Transverse colon (tissue), 4 donors: ENCODE results near the gene MYLK. TPM values are rescaled to one million over a fixed set of nuclear protein-coding genes. Genes with fewer than 3 reads are reported as not detected.

Source experiments
- DNase-seq: peaks from one replicate; pipeline ENCODE4 v3.0.0-alpha.2; 2019
- H3K27ac ChIP-seq, 4 donors: fragments of 200-600 bp; sonication (generic); 2 replicates each; pipeline ENCODE4 v1.5.1; 2016 to 2018; ENCODE audit warnings: inconsistent platforms in 4 of 4
- H3K27me3 ChIP-seq: fragments of 200-600 bp; sonication (generic); 2 replicates; pipeline ENCODE4 v1.5.1; 2017; ENCODE audit warnings: inconsistent platforms
- H3K36me3 ChIP-seq, 4 donors: fragments of 200-600 bp; sonication (generic); 2 replicates each; pipeline ENCODE4 v1.5.1; 2017 to 2019; ENCODE audit warnings: inconsistent platforms in 4 of 4
- H3K4me1 ChIP-seq, 4 donors: fragments of 200-600 bp; sonication (generic); 2 replicates each; pipeline ENCODE4 v1.5.1; 2017 to 2020; ENCODE audit warnings: inconsistent platforms in 4 of 4
- H3K4me3 ChIP-seq, 4 donors: fragments of 200-600 bp; sonication (generic); 1 replicate in 1 of 4; 2 replicates in 3 of 4; pipeline versions ENCODE4 v1.5.1 to v1.6.1; 2017 to 2019; ENCODE audit warnings: inconsistent platforms in 4 of 4
- H3K9me3 ChIP-seq, 2 donors: fragments of 200-600 bp; sonication (generic); 2 replicates each; pipeline ENCODE4 v1.5.1; 2017 to 2019; ENCODE audit warnings: inconsistent platforms in 2 of 2
- CTCF ChIP-seq, 5 experiments: fragments of 200-600 bp in 3 of 5; fragments of 450-650 bp in 2 of 5; sonication (generic) in 3 of 5; IDR thresholded peaks; 1 replicate in 2 of 5; 2 replicates in 3 of 5; pipeline ENCODE4 v1.5.1; 2016 to 2017; ENCODE audit warnings: antibody characterized with exemption in 5 of 5, inconsistent platforms in 3 of 5, mild to moderate bottlenecking in 2 of 5, moderate library complexity in 1 of 5
- EP300 ChIP-seq: sonication (generic); formaldehyde crosslinking; IDR thresholded peaks from one replicate; pipeline ENCODE4 v1.6.1; 2017; ENCODE audit warnings: antibody characterized with exemption, low read depth
- POLR2A ChIP-seq: fragments of 450-650 bp; IDR thresholded peaks from one replicate; pipeline ENCODE4 v1.6.1; 2016; ENCODE audit warnings: antibody characterized with exemption, mild to moderate bottlenecking, moderate library complexity
- POLR2AphosphoS5 ChIP-seq, 3 donors: sonication (generic); formaldehyde crosslinking; IDR thresholded peaks; one replicate each; pipeline ENCODE4 v1.6.1; 2016; ENCODE audit warnings: antibody characterized with exemption in 3 of 3
- WGBS, 2 donors: methylation state at CpG; one replicate each; pipeline ENCODE4 v1.1.5; 2018; ENCODE audit warnings: low coverage in 1 of 2; 5-methylcytosine and 5-hydroxymethylcytosine counted together
- in situ Hi-C, 4 donors: fragments of 200-750 bp; cut with MboI; loops; one replicate each; pipeline versions ENCODE4 v1.15.0 to v1.15.1; 2017; ENCODE audit warnings: low sequenced_read_pairs in 3 of 4, low pct_ligation_motif_present in 1 of 4, low pct_unique_long_range_greater_than_20kb in 1 of 4
- intact Hi-C: fragments of 100-400 bp; cut with DNase I; formaldehyde crosslinking; loops from one replicate; pipeline ENCODE4 v1.15.1; 2023; ENCODE audit warnings: low total_unique reads
- total RNA-seq, 4 donors: library from RNA; depleted of rRNA; stranded (reverse); fragments of >200 nt; gene quantifications; one replicate each; pipeline ENCODE4 v1.1.0, GENCODE V29; 2016

MYLK gene
- total RNA-seq, 4 donors from 2014 or later, result 230 to 527 (median 349) TPM

- no peak for DNase-seq
- intact Hi-C loops, result no loop called here
- peak overlapping the region in 1 of 4 donors; percentile 84 for H3K27ac ChIP-seq
- H3K4me1 ChIP-seq, result peaks cover 7 to 52% (median 28%) of the 10 kb centered on the region in 4 donors
- no peaks in the 10 kb centered on the region for H3K9me3 ChIP-seq
- no peak overlapping the region for H3K4me3 ChIP-seq
- in situ Hi-C loops, result no loop called here
- TF ChIP-seq POLR2A (no peak), EP300 (no peak), POLR2AphosphoS5 (IDR thresholded peaks at IDR 0.05) (no peak), CTCF (IDR thresholded peaks at IDR 0.05) (no peak)
- no peaks in the 10 kb centered on the region for H3K36me3 ChIP-seq
- WGBS, 2 donors, result 91 to 100% methylated on average over 2 to 3 of the region's 3 CpGs
- H3K27me3 ChIP-seq, result no peaks in the 10 kb centered on the region
These were observed 98.5 kb downstream of the MYLK start for GRCh38 chr3:123785602-123786001.

- Histone ChIP-seq H3K27ac (peak overlapping the region; percentile 78 to 87 (median 82)), H3K36me3 (no peaks in the 10 kb centered on the region), H3K4me1 (peaks cover 11 to 69% (median 44%) of the 10 kb centered on the region in 4 donors), H3K9me3 (no peaks in the 10 kb centered on the region), H3K27me3 (no peaks in the 10 kb centered on the region), H3K4me3 (no peak overlapping the region)
- intact Hi-C loops, result no loop called here
- 25 to 56% methylated on average over 2 to 4 of the region's 4 CpGs for WGBS, 2 donors
- TF ChIP-seq CTCF (IDR thresholded peaks at IDR 0.05), result no peak
- peak; percentile 43 for TF ChIP-seq POLR2A
- peak in 2 of 3 donors; percentile 49 to 63 for TF ChIP-seq POLR2AphosphoS5 (IDR thresholded peaks at IDR 0.05)
- DNase-seq, result peak; percentile 59
- in situ Hi-C loops, result no loop called here
These were observed 100.3 kb downstream of the MYLK start for GRCh38 chr3:123783811-123784210.

- TF ChIP-seq POLR2AphosphoS5 (IDR thresholded peaks at IDR 0.05), result no peak
- TF ChIP-seq EP300, result no peak
- no peak for TF ChIP-seq CTCF (IDR thresholded peaks at IDR 0.05)
- no peak for TF ChIP-seq POLR2A
- Histone ChIP-seq H3K27me3 (no peaks in the 10 kb centered on the region), H3K36me3 (no peaks in the 10 kb centered on the region), H3K4me1 (peaks cover 11 to 72% (median 44%) of the 10 kb centered on the region in 4 donors), H3K27ac (peak overlapping the region; percentile 78 to 87 (median 82)), H3K4me3 (peak overlapping the region in 1 of 4 donors; percentile 12), H3K9me3 (no peaks in the 10 kb centered on the region)
- in situ Hi-C loops, result no loop called here
- intact Hi-C loops, result no loop called here
- 26 to 31% methylated on average over 1 of the region's 1 CpG for WGBS, 2 donors
- DNase-seq, result no peak
These were observed 101.0 kb downstream of the MYLK start for GRCh38 chr3:123783050-123783689.

- WGBS, 2 donors, result 38 to 70% methylated on average over 1 to 4 of the region's 4 CpGs
- in situ Hi-C loops (no loop called here), intact Hi-C loops (no loop called here)
- TF ChIP-seq POLR2A (no peak), EP300 (no peak), CTCF (IDR thresholded peaks at IDR 0.05) (no peak), POLR2AphosphoS5 (IDR thresholded peaks at IDR 0.05) (no peak)
- H3K4me1 ChIP-seq, result peaks cover 11 to 72% (median 43%) of the 10 kb centered on the region in 4 donors
- no peaks in the 10 kb centered on the region for H3K36me3 ChIP-seq
- no peak for DNase-seq
- H3K4me3 ChIP-seq, result no peak overlapping the region
- H3K27ac ChIP-seq, result peak overlapping the region; percentile 78 to 87 (median 82)
- no peaks in the 10 kb centered on the region for H3K27me3 ChIP-seq
- H3K9me3 ChIP-seq, result no peaks in the 10 kb centered on the region
These were observed 101.6 kb downstream of the MYLK start for GRCh38 chr3:123782488-123782887.
